ENCODE results near the gene DNAJC25.
"Not testable (repeated sequence)": the region's sequence is repeated elsewhere in the genome, so short reads cannot be mapped to it uniquely, and the experiment has no call there.

DNAJC25 gene

GRCh38 chr9:111668026-111668573, 37.0 kb downstream of the DNAJC25 start:
- DNase-seq (ENCODE audit: low spot score), result no peak

GRCh38 chr9:111668601-111669000, 37.5 kb downstream of the DNAJC25 start:
- DNase-seq (ENCODE audit: low spot score), result not testable (repeated sequence)

- DNase-seq (ENCODE audit: low spot score), result no peak
Measured at GRCh38 chr9:111674319-111674718, 43.2 kb downstream of the DNAJC25 start.

GRCh38 chr9:111676116-111676515, 45.0 kb downstream of the DNAJC25 start:
- no peak for DNase-seq (ENCODE audit: low spot score)

- no peak for DNase-seq (ENCODE audit: low spot score)
Measured at GRCh38 chr9:111678293-111678692, 47.2 kb downstream of the DNAJC25 start.

GRCh38 chr9:111679199-111679598, 48.1 kb downstream of the DNAJC25 start:
- no peak for DNase-seq (ENCODE audit: low spot score)

GRCh38 chr9:111683392-111683791, 52.3 kb downstream of the DNAJC25 start:
- DNase-seq (ENCODE audit: low spot score), result no peak

GRCh38 chr9:111691672-111692329, 60.7 kb downstream of the DNAJC25 start:
- peak; percentile 5 for DNase-seq (ENCODE audit: low spot score)

- DNase-seq (ENCODE audit: low spot score), result no peak
Measured at GRCh38 chr9:111696796-111697195, 65.7 kb downstream of the DNAJC25 start.

GRCh38 chr9:111700776-111701175, 69.6 kb downstream of the DNAJC25 start:
- DNase-seq (ENCODE audit: low spot score), result no peak
